Ectodermal cell (in vitro differentiated cells): ENCODE results near the gene C2orf74.
"Not testable (repeated sequence)": the region's sequence is repeated elsewhere in the genome, so short reads cannot be mapped to it uniquely, and the experiment has no call there.

Experiments
- H3K27ac ChIP-seq: 2 replicates; pipeline ENCODE4 v1.7.0; 2013; ENCODE audit warnings: mild to moderate bottlenecking, low read depth, low read length; ENCODE audit not compliant: insufficient read depth, poor library complexity, severe bottlenecking
- H3K27me3 ChIP-seq: 2 replicates; pipeline ENCODE4 v1.7.0; 2013; ENCODE audit warnings: mild to moderate bottlenecking, low read length; ENCODE audit not compliant: insufficient read depth, control insufficient read depth, poor library complexity, severe bottlenecking
- H3K36me3 ChIP-seq: one replicate; pipeline ENCODE4 v1.7.0; 2013; ENCODE audit warnings: low read length; ENCODE audit not compliant: control insufficient read depth, insufficient read depth
- H3K4me1 ChIP-seq: one replicate; pipeline ENCODE4 v1.7.0; 2013; ENCODE audit warnings: low read length; ENCODE audit not compliant: control insufficient read depth, insufficient read depth
- H3K4me3 ChIP-seq: 2 replicates; pipeline ENCODE4 v1.7.0; 2013; ENCODE audit warnings: low read depth, low read length, control low read depth; ENCODE audit not compliant: insufficient read depth
- H3K9me3 ChIP-seq: 2 replicates; pipeline ENCODE4 v1.7.0; 2013; ENCODE audit warnings: mild to moderate bottlenecking, low read length, moderate library complexity; ENCODE audit not compliant: control insufficient read depth
- whole genome bisulfite sequencing, 2 experiments: methylation state at CpG; one replicate each; pipeline ENCODE4 v1.1.7; 2013; ENCODE audit warnings: missing lambda C conversion rate in 2 of 2; 5-methylcytosine and 5-hydroxymethylcytosine counted together

Gene C2orf74

GRCh38 chr2:61180686-61181085, 18.7 kb downstream of the C2orf74 start:
- Histone ChIP-seq H3K4me1 (peaks cover 26% of the 10 kb centered on the region), H3K4me3 (no peak overlapping the region), H3K27ac (no peak overlapping the region), H3K36me3 (peaks cover 30% of the 10 kb centered on the region), H3K9me3 (no peaks in the 10 kb centered on the region), H3K27me3 (peaks cover 9% of the 10 kb centered on the region)
- 96 to 99% methylated on average over 6 of the region's 6 CpGs for WGBS, 2 experiments

DNA sequence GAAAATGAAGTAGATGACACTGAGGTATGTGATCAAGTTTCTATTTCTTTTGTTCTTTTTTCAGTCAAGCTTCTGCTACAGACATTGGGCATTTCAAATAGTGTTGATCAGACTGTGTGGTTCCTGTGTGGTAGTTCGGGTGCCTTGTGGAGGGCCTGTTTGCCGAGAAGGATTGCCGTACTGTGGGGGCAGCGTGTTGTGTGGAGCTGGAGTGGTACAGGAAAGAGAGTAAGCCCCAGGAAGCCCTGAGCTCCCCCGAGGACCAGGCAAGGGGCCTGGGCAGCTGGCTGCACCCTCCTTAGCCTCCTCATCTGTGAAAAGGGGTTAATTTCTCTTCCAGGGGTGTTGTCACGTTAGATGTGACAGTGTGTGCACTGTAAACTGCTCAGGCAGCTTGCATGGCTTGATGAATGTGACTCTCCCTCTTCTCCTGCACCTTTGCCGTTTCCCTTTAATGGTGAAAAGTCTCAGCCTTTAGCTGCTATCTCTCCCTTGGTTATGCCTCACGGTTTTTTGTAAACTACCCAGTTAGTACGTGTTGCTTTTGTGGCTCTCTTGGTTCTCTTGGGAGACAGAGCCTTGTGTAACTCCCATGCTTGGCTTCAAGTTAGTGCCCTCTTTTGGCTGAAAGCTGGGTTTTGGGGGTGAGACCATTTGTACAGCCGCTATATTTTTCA, 19.5 kb downstream of the C2orf74 start:
- Histone ChIP-seq H3K9me3 (no peaks in the 10 kb centered on the region), H3K36me3 (peaks cover 38% of the 10 kb centered on the region), H3K4me1 (peaks cover 26% of the 10 kb centered on the region), H3K27me3 (peaks cover 2% of the 10 kb centered on the region), H3K27ac (no peak overlapping the region), H3K4me3 (no peak overlapping the region)
- 90 to 93% methylated on average over 10 of the region's 10 CpGs for WGBS, 2 experiments

DNA sequence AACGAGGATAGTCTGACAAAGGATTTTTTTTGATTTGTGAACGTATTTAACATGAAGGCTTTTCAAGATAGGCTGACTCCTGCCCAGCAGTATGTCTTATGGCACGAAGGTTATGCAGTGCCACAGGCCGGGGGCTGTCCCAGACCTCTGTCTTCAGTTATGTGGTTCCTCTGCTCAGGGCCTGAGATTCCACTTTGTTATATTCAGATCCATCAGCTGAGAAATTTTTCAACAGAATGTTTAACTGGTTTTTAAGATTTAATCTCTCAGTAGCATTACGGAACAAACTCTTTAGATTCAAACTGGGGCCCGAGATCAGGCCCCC, 20.0 kb downstream of the C2orf74 start:
- H3K4me3 ChIP-seq = no peak overlapping the region
- no peaks in the 10 kb centered on the region for H3K9me3 ChIP-seq
- H3K4me1 ChIP-seq = peaks cover 26% of the 10 kb centered on the region
- H3K27ac ChIP-seq = no peak overlapping the region
- H3K36me3 ChIP-seq = peaks cover 40% of the 10 kb centered on the region
- H3K27me3 ChIP-seq = no peaks in the 10 kb centered on the region
- 93% methylated on average over 6 of the region's 6 CpGs for WGBS, 2 experiments

- H3K4me3 ChIP-seq = no peak overlapping the region
- peaks cover 17% of the 10 kb centered on the region for H3K4me1 ChIP-seq
- 96 to 99% methylated on average over 3 of the region's 3 CpGs for WGBS, 2 experiments
- no peak overlapping the region for H3K27ac ChIP-seq
- H3K27me3 ChIP-seq = no peaks in the 10 kb centered on the region
- H3K9me3 ChIP-seq = no peaks in the 10 kb centered on the region
- peaks cover 49% of the 10 kb centered on the region for H3K36me3 ChIP-seq
Observed at GRCh38 chr2:61183795-61184194, 21.8 kb downstream of the C2orf74 start.

GRCh38 chr2:61184263-61184662, 22.3 kb downstream of the C2orf74 start:
- WGBS, 2 experiments = 91 to 92% methylated on average over 3 of the region's 3 CpGs
- Histone ChIP-seq H3K36me3 (peaks cover 51% of the 10 kb centered on the region), H3K27ac (no peak overlapping the region)

GRCh38 chr2:61185231-61185728, 23.3 kb downstream of the C2orf74 start:
- peaks cover 54% of the 10 kb centered on the region for H3K36me3 ChIP-seq

More at GRCh38 chr2:61184263-61184662, 22.3 kb downstream of the C2orf74 start:
- H3K4me1 ChIP-seq = peaks cover 13% of the 10 kb centered on the region
- no peaks in the 10 kb centered on the region for H3K27me3 ChIP-seq
- no peaks in the 10 kb centered on the region for H3K9me3 ChIP-seq
- H3K4me3 ChIP-seq = no peak overlapping the region

DNA sequence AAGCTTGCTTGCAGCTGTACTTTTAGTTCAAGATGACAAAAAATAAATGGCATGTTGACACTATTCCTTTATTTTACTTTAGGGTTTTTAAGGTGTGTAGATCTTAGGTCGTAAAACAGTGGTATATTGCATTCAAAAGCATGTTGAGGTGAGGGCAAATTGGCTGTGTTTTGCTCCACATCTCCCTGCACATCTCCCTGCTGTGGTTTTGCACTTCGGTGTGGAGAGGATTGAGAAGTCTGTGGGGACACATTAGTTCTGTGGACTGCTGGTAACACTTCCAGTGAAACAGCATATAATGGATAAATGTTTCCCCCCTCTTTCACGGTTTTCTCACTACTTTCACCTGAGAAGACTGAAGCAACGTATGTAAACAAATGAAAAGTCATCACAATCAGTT, 25.1 kb downstream of the C2orf74 start:
- no peaks in the 10 kb centered on the region for H3K4me1 ChIP-seq
- H3K4me3 ChIP-seq = no peak overlapping the region
- 91 to 96% methylated on average over 4 of the region's 4 CpGs for WGBS, 2 experiments
- H3K36me3 ChIP-seq = peaks cover 50% of the 10 kb centered on the region
- H3K9me3 ChIP-seq = no peaks in the 10 kb centered on the region
- no peaks in the 10 kb centered on the region for H3K27me3 ChIP-seq
- no peak overlapping the region for H3K27ac ChIP-seq

More at GRCh38 chr2:61185231-61185728, 23.3 kb downstream of the C2orf74 start:
- Histone ChIP-seq H3K27me3 (no peaks in the 10 kb centered on the region), H3K4me3 (no peak overlapping the region), H3K27ac (no peak overlapping the region), H3K4me1 (peaks cover 3% of the 10 kb centered on the region), H3K9me3 (no peaks in the 10 kb centered on the region)

DNA sequence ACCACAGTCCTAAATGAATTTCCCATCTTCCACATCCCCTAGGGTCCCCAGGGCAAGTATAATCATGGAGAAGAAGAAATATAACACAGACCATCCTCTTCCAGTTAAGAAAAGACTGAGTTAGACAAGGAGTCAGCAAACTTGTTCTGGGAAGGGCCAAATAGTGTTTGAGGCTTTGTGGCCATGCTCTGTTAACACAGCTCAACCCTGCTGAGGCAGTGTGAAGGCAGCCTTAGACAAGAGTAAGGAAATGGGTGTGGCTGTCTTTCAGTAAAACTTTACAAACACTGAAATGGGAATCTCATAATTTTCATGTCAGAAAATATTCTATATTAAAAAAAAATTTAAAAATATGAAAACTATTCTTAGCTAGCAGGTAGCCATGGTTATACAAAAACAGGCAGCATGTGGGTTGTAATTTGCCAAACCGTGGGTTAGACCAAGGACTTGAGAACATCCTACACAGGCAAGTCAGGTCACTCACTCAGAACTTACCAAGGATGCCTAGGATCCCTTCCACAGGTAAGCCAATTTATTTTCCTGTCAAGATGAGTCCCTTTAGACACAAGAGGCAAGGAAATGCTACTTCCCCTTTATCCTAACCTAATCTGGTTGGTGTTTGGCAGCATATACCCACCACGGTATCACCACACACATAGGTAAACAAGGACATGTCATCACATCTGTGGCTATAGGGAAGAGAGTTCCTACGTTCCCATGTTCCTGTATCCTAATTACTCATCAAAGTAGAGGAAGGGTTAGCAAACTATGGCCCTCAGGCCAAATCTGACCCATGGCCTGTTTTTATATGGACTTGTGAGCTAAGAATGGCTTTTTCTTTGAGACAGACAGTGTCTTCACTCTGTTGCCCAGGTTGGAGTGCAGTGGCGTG, 31.9 kb downstream of the C2orf74 start:
- H3K27ac ChIP-seq = no peak overlapping the region
- H3K4me3 ChIP-seq = no peak overlapping the region
- no peaks in the 10 kb centered on the region for H3K4me1 ChIP-seq
- WGBS, 2 experiments = 97% methylated on average over 4 of the region's 4 CpGs
- no peaks in the 10 kb centered on the region for H3K9me3 ChIP-seq
- no peaks in the 10 kb centered on the region for H3K27me3 ChIP-seq
- peaks cover 6% of the 10 kb centered on the region for H3K36me3 ChIP-seq

DNA sequence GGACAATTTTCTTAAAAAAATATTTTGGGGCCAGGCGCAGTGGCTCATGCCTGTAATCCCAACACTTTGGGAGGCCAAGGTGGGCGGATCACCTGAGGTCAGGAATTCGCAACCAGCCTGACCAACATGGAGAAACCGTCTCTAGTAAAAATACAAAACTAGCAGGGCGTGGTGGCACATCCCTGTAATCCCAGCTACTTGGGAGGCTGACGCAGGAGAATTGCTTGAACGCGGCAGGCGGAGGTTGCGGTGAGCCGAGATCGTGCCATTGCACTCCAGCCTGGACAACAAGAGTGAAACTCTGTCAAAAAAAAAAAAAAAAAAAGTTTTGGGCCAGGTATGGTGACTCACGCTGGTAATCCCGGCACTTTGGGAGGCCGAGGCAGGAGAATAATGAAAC, 32.7 kb downstream of the C2orf74 start:
- not testable (repeated sequence) for H3K9me3 ChIP-seq, H3K27ac ChIP-seq, H3K36me3 ChIP-seq, H3K4me3 ChIP-seq, H3K27me3 ChIP-seq, H3K4me1 ChIP-seq
- WGBS, 2 experiments = 88 to 89% methylated on average over 15 of the region's 15 CpGs

DNA sequence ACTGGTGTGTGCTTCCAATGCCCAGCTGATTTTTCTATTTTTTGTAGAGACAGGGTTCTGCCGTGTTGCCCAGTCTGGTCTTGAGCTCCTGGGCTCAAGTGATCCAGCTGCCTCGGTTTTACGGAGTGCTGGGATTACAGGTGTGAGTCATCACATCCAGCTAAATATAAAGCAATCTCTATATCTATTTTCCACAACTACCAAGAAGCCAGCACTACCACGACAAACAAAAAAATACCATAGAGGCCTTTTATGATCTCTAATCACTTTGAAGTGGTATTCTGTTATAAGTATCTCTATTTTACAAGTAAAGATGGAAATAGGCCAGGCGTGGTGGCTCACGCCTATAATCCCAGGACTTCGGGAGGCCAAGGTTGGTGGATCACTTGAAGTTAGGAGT, 34.7 kb downstream of the C2orf74 start:
- Histone ChIP-seq H3K4me1 (no peaks in the 10 kb centered on the region), H3K4me3 (no peak overlapping the region), H3K27ac (no peak overlapping the region), H3K27me3 (no peaks in the 10 kb centered on the region), H3K9me3 (no peaks in the 10 kb centered on the region), H3K36me3 (no peaks in the 10 kb centered on the region)
- WGBS, 2 experiments = 95 to 96% methylated on average over 6 of the region's 7 CpGs
